GM12892 (cell line): ENCODE data around the gene HERPUD1.

Source experiments
- POLR2A ChIP-seq: IDR thresholded peaks from 2 replicates; pipeline ENCODE4 v1.6.1; 2011; ENCODE audit warnings: low read depth, low read length, control low read depth
- POLR2AphosphoS5 ChIP-seq: IDR thresholded peaks from 2 replicates; pipeline ENCODE4 v1.6.1; 2011; ENCODE audit warnings: low read depth, low read length, control low read depth
- TAF1 ChIP-seq: IDR thresholded peaks from 2 replicates; pipeline ENCODE4 v1.6.1; 2011; ENCODE audit warnings: low read depth, mild to moderate bottlenecking, control low read depth, low read length, borderline replicate concordance

- TF ChIP-seq POLR2AphosphoS5 (no peak), POLR2A (no peak), TAF1 (no peak)
Observed at GRCh38 chr16:56903866-56904265, 28.1 kb upstream of the HERPUD1 start.
